GM19043 (cell line): ENCODE results near the gene PLVAP.

Source experiments
- ATAC-seq: cut with Tn5 transposase; IDR thresholded peaks from one replicate; pipeline ENCODE4 v1.9.1; 2021; ENCODE audit warnings: low read depth; ENCODE audit not compliant: unreplicated experiment

The PLVAP gene

DNA sequence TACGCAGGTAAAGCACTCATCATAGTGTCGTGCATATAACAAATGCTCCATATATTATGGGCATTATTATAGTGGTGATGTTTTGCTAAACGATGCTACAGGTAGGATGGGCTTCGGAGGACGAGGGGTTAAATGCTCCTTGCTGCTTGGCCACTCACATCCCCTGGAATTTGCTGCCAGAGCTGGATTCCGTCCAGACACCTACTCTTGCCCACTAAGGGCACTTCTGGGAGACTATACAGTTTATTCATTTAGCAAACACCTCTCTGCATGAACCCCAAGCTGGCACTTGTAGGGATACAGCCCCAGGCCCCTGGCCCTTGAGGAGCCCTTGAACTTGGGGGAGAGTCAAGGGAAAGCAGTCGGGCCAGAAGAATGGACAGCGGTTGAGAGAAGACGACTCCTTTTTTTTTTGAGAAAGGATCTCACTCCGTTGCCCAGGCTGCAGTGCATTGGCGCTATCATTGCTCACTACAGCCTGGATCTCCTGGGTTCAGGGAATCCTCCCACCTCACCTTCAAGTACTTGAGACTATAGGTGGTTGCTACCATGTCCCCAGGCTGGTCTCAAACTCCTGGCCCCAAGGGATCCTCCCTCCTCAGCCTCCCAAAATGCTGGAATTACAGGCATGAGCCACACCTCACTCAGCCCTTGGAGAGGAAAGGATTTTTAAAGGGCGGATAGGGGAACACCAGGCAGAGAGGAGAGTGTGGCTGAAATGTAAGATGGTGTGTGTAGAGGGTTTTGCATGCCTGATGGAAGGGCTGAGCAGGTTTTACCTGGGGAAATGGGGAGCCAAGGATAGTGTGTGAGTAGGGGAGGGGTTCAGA, 72.5 kb downstream of the PLVAP start:
- ATAC-seq = no peak

GRCh38 chr19:17303940-17304267, 73.2 kb downstream of the PLVAP start:
- no peak for ATAC-seq

DNA sequence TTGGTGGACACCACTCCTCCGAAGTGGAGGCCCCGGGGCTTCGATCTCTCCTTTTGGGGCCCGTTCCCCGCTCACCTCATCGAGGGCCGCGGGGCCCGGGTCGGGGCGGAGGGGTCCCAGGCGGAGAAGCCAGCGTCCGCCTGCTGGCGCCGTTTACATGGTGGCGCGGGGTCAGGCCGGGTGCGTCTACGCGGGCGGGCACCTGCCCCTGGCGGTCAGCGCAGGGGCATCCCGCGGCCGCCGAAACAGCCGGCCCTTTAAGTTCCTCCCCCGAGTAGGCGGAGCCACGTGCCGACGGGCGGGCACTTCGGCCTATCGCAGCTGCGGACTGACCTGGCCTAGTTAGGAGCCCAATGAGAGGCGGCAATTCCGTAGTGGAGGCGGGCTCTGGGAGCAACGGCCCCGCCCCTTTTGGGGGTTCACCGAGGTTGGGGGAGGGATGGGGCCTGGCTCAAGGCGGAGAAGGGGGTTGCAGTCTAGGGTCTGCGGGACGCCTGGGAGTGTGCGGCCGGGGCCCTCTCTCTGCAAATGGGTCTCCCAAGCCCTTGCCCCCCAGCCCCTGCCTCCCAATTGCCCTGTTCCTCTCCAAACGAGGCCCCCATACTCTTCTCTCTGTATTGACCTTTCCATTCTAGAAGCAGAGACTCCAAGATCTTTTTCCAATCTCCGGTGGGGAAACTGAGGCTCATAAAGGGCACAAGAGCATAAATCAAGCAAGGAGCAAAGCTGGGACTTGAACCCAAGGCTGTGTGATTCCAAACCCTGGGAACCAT, 73.8 kb downstream of the PLVAP start, which contains the start of gene ABHD8:
Gene ABHD8, minus strand, starts transcription at position 259 of the 773 bp plus-strand sequence. CDS start 1,809 bp downstream, outside the sequence.
- ATAC-seq = peak; percentile 70

DNA sequence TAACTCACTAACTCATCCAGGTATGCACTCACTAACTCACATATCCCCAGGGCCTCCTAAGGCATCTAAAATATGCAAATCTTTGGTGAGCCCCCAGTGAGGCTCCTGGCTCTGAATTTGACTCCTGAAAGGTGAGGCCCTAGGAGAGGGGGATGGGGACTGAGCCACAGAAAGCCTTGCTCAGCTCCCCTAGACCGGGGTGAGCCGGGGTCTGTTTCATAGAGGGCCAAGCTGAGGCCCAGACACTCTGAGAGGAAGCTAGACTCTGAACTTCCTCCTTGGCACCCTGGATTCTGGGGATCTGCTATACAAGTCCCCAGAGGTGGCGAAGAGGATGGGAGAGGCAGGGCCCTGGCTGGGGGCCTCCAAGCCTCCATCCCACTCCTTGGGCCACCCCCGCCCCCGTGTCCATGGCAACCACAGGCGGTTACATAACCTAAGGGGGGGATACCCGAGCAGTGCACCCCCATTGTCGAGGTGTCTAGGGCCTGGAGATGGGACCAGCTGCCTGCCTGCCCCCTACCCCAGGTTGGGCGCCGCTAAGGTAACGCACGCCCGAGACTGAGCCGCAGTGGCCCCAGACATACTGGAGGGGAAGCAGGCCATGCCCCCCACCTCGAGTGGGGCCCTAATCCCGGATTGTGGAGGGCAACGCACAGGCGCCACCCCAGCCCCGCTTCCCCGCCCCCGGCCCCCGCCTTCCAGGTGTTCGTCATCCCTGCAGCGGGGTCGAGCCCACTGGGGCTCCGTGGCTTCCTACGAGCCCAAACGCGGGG, 74.6 kb downstream of the PLVAP start:
- no peak for ATAC-seq
